GM21423 (cell line): ENCODE measurements around the gene KLHDC3.
"Not testable (repeated sequence)": the region's sequence is repeated elsewhere in the genome, so short reads cannot be mapped to it uniquely, and the experiment has no call there.

Source experiments
- ATAC-seq: cut with Tn5 transposase; IDR thresholded peaks from one replicate; pipeline ENCODE4 v1.9.1; 2021; ENCODE audit warnings: mild to moderate bottlenecking, moderate library complexity; ENCODE audit not compliant: unreplicated experiment

Gene KLHDC3

DNA sequence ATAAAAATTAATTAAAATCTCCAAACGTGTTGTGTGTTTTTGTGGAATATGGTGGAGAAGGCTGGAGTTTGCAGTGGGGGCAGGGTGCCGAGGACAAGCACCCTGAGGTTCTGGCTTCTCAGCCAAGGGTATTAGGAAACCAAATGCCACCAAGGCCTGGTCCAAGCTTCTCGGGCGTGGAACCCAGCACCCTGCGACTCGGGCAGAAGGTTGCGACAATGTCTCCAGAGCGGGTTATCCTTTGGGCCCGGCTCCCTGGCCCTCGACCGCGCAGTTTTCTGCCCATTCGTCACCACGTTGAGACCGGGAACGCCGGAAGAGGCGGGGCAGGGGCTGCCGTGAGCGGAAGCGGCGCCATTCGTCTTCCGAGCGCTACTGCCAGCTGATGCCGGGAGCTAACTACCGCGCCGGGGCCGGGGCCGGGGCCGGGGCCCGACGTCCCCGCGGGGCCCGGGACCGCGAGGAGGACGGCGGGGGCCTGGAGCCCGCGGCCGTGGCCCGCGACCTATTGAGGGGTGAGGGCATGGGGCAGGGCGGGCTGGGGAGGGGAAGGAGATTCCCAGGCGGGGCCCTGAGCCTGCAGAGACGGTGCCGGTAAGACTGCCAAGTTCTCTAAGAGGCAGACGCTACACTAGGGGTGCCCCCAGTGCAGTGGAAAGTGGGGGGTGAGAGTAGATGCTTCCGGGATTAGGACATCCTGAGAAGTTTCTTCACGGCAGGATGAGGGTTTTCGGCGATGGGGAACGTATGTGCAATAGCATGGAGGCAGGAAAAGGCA, 7.4 kb downstream of the KLHDC3 start, which contains the start of gene RRP36:
Gene RRP36, plus strand, starts transcription at position 354 of the 778 bp plus-strand sequence. Its CDS starts 32 bp downstream, at position 386.
- peak; percentile 72 for ATAC-seq

DNA sequence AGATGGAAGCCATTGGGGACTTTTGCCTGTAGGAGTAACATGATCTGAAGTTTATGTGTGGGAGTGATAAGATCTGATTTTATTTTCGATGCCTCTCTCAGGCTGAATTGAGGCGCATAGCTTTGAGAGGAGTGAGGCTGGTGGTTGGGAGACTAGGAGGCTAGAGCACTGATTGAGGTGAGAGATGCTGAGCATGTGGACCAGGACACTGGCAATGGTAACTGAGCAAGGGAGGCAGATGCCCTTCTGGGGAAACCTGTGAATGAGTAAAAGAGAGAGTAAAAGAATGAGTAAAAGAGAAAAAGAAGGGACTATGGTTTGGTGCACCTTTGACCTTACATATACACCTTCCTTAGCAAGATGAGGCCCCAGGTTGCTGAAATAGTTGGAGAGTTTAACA, 10.4 kb downstream of the KLHDC3 start:
- ATAC-seq, result no peak

- no peak for ATAC-seq
These were observed 12.3 kb downstream of the KLHDC3 start for GRCh38 chr6:43026365-43026764.

- ATAC-seq, result no peak
These were observed 15.1 kb downstream of the KLHDC3 start for GRCh38 chr6:43029120-43029519.

- ATAC-seq, result no peak
These were observed 18.3 kb downstream of the KLHDC3 start for GRCh38 chr6:43032326-43032725.

DNA sequence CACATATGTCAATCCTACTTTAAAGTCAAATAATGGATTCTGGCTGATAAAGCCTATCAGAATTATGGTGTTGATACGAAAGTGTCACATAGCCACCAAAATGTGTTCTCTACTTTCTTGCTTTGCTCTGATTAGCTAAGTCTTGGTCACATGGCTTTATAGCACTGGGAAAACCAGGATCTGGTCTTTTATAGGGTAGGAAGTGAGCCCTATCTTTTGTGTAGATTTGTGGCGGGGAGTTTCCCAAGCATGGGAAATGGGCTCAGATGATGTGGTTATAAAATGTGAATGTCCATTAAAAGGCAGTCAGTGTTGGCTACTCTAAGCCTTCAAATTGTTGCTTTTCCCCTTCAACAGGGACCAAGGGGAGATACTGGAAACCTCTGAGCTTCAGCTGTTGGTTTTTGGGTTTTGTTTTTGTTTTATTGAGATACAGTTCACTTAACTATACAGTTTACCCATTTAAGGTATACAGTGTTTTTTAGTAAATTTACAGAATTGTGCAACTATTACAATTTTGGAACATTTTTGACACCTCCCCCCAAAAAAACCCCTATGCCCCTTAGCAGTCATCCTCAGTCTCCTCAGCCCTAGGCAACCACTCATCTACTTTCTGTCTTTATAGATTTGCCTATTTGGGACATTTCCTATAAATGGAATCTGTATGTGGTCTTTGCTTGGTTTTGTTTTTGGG, 19.6 kb downstream of the KLHDC3 start:
- ATAC-seq, result no peak

DNA sequence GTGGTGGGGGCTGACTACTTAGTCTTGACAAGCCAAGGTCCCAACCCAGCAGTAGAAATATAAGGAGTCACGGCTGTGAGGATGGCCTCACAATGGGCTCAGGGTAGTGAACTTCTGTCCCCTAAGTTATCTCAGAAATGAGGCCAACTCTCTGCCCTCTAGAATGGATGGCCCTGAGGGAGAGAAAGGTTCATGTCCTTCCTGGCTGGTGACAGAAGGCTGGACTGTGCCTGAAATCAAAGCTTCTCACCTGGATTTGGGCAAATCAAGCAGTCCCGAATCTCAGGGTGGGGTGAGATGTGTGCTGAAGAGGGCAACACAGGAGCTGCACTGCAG, 20.1 kb downstream of the KLHDC3 start:
- no peak for ATAC-seq

GRCh38 chr6:43035495-43036194, 21.6 kb downstream of the KLHDC3 start:
- ATAC-seq, result no peak

DNA sequence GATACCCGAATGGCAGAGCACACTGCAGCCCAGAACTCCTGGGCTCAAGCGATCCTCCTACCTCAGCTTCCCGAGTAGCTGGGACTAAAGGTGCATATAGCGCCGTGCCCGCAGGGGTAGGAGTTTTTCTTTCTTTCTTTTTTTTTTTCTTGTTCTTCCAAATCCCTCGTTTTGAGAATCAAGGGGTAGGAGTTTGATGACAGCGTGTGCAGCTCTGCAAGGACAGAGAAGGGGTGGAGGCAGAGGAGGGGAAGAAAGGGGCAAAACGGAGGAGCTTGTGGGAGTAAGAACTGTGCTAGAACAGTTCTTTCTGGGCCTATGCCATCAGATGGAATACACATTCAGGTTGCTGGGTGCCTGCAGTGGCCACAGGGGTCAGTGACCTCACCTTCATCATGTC, 22.7 kb downstream of the KLHDC3 start:
- ATAC-seq, result no peak

- no peak for ATAC-seq
These were observed 23.1 kb downstream of the KLHDC3 start for GRCh38 chr6:43037197-43037596.

GRCh38 chr6:43037706-43038105, 23.7 kb downstream of the KLHDC3 start:
- ATAC-seq, result no peak

- no peak for ATAC-seq
These were observed 24.7 kb downstream of the KLHDC3 start for GRCh38 chr6:43038727-43039126.

GRCh38 chr6:43040542-43041257, 26.7 kb downstream of the KLHDC3 start:
- no peak for ATAC-seq

DNA sequence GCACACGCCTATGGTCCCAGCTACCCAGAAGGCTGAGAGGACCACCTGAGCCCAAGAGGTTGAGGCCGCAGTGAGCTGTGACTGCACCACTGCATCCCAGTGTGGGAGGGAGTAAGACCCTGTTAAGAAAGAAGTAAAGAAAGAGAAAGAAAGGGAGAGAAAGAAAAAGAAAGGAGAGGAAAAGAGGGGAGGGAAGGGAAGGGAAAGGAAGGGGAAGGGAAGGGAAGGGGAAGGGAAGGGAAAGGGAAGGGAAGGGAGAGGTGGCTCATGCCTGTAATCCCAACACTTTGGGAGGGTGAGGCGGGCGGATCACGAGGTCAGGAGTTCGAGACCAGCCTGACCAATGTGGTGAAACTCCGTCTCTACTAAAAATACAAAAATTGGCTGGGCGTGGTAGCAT, 27.4 kb downstream of the KLHDC3 start:
- not testable (repeated sequence) for ATAC-seq

DNA sequence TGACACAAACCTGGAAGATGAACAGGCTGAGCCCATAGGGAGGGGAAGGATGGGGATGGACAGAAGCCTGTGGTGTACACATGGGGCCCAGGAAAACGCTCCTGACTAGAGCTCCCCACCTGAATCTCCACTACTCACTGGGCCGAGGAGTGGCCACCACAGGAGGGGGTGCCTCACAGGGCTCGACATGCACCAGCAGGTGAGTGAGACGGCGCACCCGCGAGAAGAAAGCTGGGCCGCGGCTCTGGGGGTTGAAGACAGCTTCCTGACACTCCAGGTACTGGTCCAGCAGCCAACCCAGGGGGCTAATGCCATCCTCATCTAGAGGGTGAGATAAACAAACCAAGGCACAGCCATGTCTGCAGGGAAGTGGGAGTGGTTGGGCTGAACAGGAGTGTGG, 29.3 kb downstream of the KLHDC3 start:
- no peak for ATAC-seq

- no peak for ATAC-seq
These were observed 31.4 kb downstream of the KLHDC3 start for GRCh38 chr6:43045371-43045930.

DNA sequence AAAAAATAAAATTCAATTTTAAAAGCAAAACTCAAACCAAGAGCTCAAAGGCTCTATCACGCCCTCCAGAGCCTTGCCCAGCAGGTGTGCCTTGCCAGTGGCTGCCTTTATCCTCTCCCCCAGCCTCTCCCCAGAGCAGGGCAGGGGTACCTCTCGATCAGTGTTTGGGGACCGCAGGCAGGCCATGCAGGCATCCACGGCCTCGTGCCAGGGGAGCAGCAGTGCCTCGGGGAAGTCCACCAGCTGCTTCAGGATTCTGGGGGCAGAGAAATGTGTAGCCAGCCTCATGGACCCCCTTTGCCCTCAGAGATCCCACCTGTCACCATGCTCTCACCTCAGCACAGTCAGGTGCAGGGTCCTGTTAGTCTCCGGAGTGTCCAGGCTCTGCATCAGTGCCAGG, 33.9 kb downstream of the KLHDC3 start:
- ATAC-seq, result no peak

DNA sequence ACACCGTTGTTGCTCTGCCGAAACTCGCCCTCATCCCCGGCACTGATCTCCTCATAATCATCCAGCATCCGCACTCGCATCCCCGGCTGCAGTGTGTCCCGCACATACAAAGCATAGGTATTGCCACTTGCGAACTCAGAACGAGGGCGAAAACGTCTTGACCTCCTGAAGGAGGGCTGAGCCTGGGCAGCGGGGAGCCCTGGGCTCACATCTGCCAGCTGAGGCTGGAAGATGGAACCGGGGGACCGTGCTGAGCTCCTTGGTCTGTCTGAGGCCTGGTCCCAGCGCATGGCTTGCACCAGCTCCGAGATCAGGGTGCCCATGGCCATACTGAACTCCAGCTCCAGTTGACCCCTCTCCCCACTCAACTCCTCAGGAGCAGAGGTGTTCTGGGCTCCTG, 36.9 kb downstream of the KLHDC3 start:
- no peak for ATAC-seq

DNA sequence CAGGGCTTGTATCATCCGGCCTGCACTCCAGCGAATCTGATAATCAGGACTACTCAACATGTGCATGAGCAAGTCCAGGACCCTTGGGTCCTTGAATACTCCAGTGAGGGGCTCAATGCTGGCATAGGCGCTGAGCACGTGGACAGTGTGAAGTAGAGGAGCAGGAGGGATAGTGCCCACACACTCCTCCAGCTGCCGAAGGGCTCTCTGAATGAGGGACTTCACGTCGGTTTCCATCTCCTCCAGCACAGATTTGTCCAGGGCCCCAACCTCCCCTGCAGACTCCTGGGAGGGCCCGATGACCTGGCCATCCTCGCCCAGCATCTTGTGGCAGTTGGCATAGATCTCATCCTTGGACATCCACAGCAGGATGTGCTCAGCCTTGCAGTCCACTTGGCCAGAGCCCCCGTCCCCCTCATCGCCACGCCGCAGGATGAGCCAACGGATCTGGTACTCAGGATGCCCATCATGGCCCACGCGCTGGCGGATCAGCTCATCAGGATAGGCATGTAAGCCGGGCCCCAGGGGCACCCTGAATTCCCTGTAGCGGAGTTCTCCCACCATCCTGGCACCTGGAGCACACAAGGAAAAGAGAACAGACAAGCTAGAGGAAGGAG, 38.3 kb downstream of the KLHDC3 start:
- no peak for ATAC-seq

- no peak for ATAC-seq
These were observed 38.9 kb downstream of the KLHDC3 start for GRCh38 chr6:43052842-43053544.
